AG08395 (cell line): ENCODE results near the gene FBLN5.
A peak's percentile ranks its signal among the peaks of the same experiment; 100 is the strongest.

Experiments used
- DNase-seq: peaks from one replicate; pipeline ENCODE4 v3.0.0; 2012; ENCODE audit warnings: mixed read lengths, low spot score

FBLN5 gene

GRCh38 chr14:91946622-91947474, 646 bp downstream of the FBLN5 start:
- DNase-seq = peak; percentile 16

- no peak for DNase-seq
These were observed 1.5 kb downstream of the FBLN5 start for GRCh38 chr14:91945751-91946621.

GRCh38 chr14:91942946-91943345, 4.5 kb downstream of the FBLN5 start:
- DNase-seq = no peak

- DNase-seq = no peak
These were observed 5.4 kb downstream of the FBLN5 start for GRCh38 chr14:91942128-91942527.

GRCh38 chr14:91940209-91940608, 7.3 kb downstream of the FBLN5 start:
- DNase-seq = no peak

- DNase-seq = no peak
These were observed 11.9 kb downstream of the FBLN5 start for GRCh38 chr14:91935586-91935985.

- DNase-seq = no peak
These were observed 12.8 kb downstream of the FBLN5 start for GRCh38 chr14:91934554-91935285.

- no peak for DNase-seq
These were observed 15.9 kb downstream of the FBLN5 start for GRCh38 chr14:91931478-91932088.

- peak; percentile 32 for DNase-seq
These were observed 17.8 kb downstream of the FBLN5 start for GRCh38 chr14:91929700-91930099.

GRCh38 chr14:91927800-91928199, 19.7 kb downstream of the FBLN5 start:
- no peak for DNase-seq

GRCh38 chr14:91927191-91927590, 20.3 kb downstream of the FBLN5 start:
- no peak for DNase-seq

GRCh38 chr14:91926131-91926890, 21.2 kb downstream of the FBLN5 start:
- no peak for DNase-seq

GRCh38 chr14:91925727-91926121, 21.8 kb downstream of the FBLN5 start:
- no peak for DNase-seq

- no peak for DNase-seq
These were observed 22.3 kb downstream of the FBLN5 start for GRCh38 chr14:91925001-91925726.

- no peak for DNase-seq
These were observed 27.0 kb downstream of the FBLN5 start for GRCh38 chr14:91920526-91920925.

- peak; percentile 76 for DNase-seq
These were observed 27.7 kb downstream of the FBLN5 start for GRCh38 chr14:91919814-91920213.

- DNase-seq = no peak
These were observed 29.2 kb downstream of the FBLN5 start for GRCh38 chr14:91918186-91918883.

- no peak for DNase-seq
These were observed 35.5 kb downstream of the FBLN5 start for GRCh38 chr14:91912035-91912434.

- DNase-seq = peak; percentile 56
These were observed 35.9 kb downstream of the FBLN5 start for GRCh38 chr14:91911474-91912032.
